ENCODE measurements around the gene RABAC1.
"Not testable (repeated sequence)": the region's sequence is repeated elsewhere in the genome, so short reads cannot be mapped to it uniquely, and the experiment has no call there.

Gene RABAC1

DNA sequence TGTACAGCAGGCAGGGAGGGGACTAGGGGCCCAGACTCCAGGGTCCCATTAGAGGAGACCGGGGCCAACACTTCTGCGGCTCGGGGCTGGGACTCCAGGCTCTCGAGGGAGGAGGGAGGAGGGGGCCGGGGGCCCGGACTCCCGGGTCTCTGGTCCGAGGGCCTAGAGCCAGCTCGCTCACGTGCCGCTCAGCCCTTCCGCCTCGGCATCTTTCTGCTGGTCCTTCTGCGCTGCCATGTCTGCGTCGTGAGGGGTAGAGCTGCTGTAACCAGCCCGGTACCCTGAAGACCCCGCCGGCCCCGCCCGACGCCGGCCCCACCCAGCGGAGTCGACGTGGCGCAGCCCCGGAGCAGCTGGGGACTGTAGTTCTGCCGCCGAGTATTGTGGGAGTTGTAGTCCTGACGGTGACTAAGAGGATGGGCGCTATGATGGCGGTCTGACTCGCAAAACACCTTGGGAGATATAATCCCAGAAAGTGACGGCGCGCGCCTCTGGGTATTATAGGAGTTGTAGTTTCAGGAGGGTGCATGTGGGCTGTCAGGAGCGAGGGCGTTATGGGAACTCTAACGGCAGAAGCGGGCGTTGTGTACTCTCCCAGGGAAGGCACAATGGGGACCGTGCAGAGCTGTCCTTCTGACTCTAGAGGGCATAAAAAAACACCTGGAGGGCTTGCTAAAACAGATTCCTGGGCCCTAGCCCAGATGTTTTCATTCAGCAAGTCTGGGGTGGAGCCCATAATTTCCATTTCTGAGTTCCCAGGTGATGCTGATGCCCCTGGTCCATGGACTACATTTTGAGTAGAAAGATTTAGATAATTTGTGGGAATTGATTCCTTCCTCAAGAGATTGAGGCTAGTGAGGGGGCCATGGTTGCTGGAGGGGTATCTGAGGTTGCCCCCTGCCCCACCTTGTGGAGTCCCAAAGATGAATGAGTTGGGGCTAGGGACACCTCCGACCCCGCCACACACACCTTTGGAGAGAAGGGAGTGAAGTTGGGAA is at the start of gene RABAC1:
Gene RABAC1 (minus strand): TSS at position 266 of the 998 bp plus-strand sequence. CDS start 29 bp downstream, at position 237.
- peak; percentile 83 for DNase-seq

DNA sequence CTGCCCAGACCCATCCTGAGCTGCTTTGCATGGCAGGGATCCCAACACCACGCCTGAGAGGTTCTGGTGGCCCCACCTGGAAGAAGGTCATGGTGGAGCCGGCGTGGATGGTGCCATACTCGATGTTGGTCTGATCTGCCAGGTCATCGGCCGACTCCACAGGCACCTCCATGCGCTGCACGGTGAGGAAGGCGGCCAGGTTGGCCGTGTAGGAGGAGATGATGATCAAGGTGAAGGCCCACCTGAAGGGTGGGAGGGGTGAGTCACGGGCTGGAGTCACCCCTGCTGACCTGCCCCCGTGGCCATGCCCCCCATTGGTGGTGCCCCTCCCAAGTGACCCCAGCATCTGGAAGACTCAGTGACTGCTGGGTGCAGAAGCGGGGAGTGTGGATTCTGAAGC is 47.4 kb upstream of the RABAC1 start:
- no peak for DNase-seq

- no peak for DNase-seq
These were observed 46.4 kb upstream of the RABAC1 start for GRCh38 chr19:42005504-42005903.

GRCh38 chr19:42003506-42004294 is 44.6 kb upstream of the RABAC1 start:
- no peak for DNase-seq

GRCh38 chr19:41999878-42000208 is 40.7 kb upstream of the RABAC1 start:
- DNase-seq = no peak

GRCh38 chr19:41999071-41999877 is 40.2 kb upstream of the RABAC1 start:
- DNase-seq = no peak

DNA sequence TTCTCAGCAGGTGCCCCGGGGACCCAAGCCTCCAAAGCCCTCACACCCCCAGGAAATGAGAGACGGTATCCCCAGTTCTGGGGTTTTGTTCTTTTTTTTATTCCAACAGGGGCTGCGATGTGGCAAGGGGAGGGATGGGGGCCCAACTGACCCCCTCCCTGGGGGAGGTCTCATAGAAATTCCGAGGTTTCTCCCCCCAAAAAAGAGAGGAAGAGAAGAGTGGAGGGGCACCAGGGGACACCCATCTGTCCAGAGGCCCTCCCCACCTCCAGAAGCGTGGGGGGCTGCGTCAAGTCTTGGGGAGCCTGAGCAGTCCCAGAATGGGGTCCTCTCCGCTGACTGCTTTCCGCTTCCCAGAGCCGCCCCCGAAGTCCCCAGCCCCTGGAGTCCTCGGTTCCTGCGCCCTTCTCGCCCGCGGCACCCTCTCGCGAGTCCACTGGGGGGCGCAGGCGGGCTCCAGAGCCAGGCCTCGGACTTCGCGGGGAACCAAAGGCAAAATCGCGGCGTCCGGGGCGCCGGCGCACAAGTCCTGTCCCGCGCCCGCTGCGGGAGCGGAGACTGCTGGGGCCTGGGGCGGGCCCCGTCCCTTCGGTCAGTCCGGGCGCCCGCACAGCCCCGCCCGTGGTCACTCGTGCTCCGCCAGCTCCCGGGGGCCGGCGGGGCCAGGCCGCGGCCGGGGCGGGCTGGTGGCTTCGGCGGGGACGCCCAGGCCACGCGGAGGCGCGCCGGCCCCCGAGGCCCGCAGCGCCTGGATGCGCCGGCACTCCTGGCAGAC is 39.3 kb upstream of the RABAC1 start:
- no peak for DNase-seq

DNA sequence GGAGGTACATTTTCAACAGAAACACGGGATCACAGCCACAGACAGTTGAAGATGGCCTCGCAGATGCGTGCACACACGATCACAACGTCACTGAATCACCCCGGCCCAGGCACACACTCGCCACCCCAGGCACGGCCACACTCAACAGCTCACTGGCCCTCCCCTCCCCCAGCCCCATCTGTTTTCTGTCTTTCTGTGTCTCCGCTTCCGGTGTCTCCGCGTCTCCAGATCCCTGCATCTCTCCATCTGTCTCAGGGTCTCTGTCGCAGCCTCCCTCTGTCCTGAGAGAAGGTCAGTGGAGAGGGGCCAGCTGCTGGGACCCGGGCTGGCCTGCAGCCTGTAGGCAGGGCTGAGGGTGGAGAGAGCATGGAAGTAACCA is 38.7 kb upstream of the RABAC1 start:
- no peak for DNase-seq

DNA sequence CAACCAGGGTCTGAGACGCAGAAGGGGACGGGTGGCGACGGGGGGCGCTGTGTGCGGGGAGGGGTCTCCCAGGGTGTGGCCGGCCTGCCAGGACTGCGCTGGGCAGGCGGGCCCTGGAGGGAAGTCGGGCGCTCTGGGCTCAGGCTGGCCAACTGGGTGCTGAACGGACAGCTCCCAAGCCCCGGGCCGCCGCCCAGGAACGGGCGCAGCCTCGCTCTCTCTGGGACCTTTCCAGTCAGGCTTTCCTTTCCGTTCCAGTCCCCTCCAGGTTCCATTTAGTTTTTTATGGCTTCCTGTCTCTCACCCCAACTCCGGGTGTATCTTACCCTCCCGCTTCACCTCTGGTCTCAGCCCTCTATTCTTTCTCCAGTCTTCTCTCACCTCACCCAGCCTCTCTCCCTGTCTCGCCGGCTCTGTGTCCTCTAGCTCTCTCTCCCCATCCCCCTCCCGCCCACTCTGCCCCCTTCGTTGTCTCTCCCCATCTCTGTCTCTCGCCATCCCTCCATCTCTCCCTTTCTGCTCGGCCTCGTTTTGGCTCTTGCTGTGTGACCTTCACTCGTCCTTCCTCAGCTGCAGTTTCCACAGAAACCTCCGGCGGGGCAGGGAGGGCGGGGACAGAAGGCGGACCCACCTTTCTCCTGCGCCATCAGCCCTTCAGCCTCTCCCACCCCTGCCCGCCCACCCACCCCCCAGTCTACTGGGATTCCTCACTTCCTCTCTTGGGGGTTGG is 38.2 kb upstream of the RABAC1 start:
- no peak for DNase-seq

GRCh38 chr19:41995959-41996797 is 37.1 kb upstream of the RABAC1 start:
- peak; percentile 21 for DNase-seq

GRCh38 chr19:41994994-41995958 is 36.2 kb upstream of the RABAC1 start:
- DNase-seq = no peak

DNA sequence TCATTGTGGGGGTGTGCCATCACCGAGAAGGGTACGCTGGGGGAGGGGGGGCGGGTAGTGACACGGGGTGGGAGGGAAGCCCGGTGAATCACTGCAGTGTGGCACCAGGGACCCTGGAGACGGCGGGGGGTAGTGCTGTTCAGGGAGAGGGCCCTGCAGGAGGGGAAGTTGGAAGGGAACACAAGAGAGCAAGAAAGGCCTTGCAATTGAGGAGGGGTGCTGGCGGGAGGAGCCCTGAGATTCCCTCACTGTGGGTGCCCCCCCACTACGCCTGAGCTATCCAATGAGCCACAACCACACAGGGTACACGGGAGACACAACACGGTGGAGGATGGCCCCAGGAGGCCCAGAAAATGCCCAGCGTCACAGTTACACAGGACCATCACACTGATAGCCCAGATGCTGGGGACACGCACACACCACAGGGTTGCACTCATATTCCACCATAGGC is 35.4 kb upstream of the RABAC1 start:
- DNase-seq = no peak

DNA sequence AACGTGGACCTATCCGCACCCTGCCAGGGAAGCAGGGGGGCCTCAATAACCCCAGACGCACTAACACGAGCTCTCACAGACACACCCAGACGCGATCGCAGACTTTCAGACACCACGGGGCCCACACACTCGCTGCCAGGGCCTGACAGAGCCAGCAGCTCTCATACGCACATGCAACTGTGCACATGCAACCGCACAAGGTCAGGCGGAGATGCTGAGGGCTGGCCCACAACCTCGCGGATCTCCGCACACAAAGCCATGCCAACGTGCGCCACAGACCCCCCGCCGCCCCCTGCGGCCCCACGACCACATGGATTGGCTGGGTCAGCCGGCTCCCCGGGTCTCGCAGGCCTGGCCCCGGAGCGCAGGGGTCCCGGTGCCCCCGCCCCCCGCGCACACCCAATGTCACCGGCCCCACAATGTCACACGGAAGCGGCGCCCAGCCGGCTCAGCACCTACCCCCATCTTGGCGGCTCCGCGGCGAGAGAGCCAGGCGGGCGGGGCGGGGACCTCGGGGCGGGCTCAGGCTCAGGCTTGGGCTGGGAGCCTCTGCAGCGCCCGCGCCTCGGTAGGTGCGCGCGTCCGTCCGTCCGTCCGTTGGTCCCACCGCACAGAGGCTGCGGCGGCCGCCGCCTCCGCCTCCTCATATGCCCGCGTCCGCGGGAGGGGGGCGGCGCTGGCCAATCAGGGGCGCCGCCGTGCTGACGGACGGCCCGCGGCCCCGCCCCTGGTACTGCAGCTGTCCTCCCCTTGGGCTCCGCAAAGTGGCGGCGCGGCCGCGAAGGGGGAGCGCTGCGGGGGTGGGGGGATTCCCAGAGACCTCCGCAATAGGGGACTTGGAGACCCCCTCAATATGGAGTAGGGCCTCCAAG is 34.7 kb upstream of the RABAC1 start, which contains the start of gene ATP1A3:
Gene ATP1A3 (minus strand): TSS at position 619 of the 872 bp plus-strand sequence. CDS start 154 bp downstream, at position 465.
- peak; percentile 29 for DNase-seq

GRCh38 chr19:41991925-41992569 is 32.9 kb upstream of the RABAC1 start:
- not testable (repeated sequence) for DNase-seq

GRCh38 chr19:41991025-41991424 is 31.9 kb upstream of the RABAC1 start:
- DNase-seq = no peak

- no peak for DNase-seq
These were observed 31.5 kb upstream of the RABAC1 start for GRCh38 chr19:41990615-41991014.

GRCh38 chr19:41990028-41990427 is 30.9 kb upstream of the RABAC1 start:
- no peak for DNase-seq

Measured in NCI-H1092 (cell line).